ENCODE data around the gene TCF25.

The TCF25 gene

DNA sequence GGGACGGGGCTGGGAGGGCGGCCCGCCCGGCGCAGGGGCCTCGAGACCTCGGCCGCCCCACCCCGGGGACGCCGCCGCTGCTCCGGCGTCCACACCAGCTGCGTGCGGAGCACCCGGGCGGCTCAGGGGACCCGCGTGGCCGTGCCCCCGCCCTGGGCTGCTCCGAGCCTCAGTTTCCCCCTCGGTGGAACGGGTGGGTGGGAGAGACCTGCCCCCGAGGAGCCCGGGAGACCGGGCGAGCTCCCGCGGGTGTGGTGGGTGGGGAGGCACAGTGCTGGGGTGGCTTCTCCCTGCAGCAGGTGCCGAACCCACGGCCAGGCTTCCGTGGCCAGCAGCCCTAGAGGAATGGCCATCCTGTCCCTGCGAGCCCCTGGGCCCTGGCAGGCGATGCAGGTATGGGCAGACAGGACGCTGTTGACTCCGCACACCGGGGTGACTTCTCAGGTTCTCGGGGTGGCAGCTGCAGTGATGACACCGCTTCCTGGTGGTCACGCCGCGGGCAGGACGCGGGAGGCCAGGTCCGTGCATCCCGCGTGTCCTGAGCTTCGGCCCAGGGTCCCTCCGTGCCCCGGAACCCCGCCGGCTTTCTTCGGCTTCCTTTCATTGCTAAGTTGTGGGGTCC lies 75.8 kb downstream of the TCF25 start:
- DNase-seq: no peak

DNA sequence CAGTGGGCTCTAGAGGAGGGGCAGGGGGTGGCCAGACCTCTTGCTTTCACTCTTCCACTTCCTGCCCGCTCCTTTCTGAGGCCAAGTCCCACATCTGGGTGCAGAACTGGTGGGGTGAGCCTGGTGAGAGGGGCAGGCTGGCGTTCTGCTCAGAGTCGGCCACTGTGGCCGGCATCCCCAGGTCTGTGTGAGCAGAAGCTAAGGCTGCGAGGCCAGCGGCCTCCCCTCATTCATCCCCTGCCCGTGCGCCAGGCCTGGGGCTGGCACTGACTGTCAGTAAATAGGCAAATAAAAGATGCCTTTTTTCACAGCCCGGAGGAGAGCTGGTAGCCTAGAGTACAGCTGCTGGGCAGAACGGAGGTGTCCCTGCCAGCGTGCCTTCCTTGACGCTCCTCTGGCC lies 76.4 kb downstream of the TCF25 start:
- DNase-seq: no peak

DNA sequence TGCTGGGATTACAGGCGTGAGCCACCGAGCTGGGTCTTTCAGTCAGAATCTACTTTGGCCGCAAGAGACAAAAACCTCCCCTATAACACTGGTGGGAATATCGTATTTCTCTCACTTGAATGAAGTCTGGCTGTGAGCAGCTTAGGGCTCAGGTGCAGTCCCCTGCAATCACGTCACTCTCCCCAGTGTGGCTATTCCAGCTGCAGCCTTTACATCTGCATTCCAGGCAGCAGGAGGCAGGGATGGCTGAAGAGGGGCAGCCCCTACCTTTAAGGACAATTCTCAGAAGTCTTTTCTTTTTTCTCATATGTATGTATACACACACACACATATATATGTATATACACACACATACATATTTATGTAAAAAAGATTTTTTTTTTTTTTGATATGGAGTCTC lies 78.1 kb downstream of the TCF25 start:
- DNase-seq: no peak

DNA sequence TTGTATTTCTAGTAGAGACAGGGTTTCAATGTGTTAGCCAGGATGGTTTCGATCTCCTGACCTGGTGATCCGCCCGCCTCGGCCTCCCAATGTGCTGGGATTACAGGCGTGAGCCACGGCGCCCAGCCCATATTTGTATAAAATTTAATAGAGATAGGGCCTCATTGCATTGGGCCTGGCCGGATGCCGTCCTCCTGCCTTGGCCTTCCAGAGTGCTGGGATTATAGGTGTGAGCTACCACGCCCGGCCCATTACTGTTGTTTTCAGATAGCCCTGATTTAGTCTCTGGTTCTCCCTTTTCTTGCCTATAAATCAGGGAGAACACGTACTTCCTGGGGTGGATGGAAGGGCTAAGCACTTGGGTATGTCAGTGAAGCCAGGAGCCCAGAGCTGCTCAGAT lies 78.7 kb downstream of the TCF25 start:
- DNase-seq: no peak

DNA sequence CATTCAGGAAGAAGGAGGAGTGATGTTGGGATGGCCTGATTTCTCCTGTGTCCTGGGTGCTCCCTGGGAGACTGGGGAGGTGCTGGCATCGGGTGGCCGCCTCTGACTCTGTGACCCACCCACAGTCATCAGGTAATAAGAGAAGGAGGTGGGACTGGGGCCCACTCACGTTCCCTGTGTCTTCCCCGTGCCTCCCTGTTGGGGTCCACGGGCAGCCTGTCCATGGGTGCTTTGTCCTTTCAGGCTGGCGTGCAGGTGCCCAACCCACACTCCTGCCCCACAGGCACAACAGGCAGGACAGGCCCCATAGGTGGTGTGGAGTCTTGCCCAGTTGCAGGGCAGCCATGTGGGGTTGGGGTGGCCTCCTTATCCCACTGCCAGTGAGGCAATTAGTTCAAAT lies 79.2 kb downstream of the TCF25 start:
- no peak for DNase-seq

DNA sequence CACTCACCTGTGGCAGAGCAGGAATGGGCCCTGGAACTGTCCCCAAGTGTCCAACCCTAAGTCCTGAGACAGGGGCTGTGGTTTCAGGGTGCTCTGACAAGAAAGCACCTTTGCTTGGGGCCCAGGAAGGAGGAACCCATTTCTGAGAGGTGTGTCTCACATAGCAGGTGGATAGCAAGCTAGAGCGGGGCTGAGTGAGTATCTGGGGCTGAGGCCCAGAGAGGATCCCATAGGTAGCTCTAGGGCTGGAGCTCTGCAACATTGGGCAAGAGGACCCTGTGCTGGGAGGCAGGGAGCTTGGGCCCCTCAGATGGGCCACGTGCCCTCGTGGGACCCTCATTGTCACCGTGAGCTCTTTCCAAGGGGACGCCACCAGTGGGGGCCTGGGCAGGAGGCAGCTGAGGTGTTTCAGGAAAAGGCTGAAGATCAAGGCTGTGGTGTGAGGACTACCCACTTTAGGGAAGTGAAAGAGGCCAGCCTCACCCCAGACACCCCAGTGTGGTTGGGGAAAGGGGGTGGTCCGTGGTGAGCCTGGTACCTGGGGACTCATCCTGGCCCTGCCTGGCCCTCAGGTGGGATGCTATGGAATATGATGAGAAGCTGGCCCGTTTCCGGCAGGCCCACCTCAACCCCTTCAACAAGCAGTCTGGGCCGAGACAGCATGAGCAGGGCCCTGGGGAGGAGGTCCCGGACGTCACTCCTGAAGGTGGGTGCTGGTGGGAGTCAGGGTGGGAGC lies 80.4 kb downstream of the TCF25 start:
- no peak for DNase-seq

DNA sequence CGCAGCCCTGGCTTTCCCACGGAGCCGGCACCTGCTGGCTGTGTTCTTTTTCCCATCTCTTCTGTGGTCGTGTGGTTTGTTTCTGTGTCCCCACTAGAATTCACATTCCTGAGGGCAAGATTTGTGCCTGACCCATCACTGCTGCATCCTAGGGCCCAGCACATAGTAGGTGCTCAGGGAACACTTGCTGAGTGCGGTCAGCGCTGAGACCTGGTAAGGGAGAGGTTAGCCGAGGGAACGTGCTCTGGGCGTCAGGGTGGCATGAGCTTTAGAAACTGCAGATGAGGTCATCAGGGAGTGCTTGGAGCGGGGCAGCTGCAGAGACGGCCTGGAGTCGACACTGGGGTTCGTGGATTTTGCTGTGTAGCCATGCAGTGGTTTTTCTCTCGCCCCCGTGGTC lies 81.1 kb downstream of the TCF25 start:
- DNase-seq: no peak

DNA sequence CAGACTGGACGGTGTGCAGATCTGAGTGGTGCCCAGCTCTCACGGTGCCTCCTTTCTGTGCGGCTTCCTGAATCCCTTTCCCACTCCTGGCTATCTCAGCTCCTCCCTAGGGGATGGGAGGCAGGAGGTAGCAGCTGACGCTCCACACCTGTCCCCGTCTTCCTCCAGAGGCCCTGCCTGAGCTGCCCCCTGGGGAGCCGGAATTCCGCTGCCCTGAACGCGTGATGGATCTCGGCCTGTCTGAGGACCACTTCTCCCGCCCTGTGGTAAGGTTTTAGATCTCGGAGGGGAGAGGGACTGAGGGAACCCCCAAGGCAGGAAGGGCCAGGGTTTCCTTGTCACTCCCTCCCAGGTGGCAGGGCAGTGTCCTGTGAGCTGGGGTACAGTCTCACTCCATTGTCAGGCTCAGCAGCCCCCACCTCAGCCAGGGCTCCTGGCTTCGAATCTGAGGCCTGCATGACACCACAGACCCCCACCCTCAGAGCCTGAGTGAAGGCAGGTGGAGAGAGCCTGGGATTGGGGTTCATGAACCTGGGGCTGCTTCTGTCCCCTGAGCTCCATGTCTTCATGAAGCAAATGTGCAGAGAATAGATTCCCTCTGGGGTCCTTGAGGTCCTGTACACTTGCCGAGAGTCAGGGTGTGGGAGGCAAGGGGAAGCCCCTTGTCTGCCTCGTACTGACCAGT lies 81.8 kb downstream of the TCF25 start:
- no peak for DNase-seq

DNA sequence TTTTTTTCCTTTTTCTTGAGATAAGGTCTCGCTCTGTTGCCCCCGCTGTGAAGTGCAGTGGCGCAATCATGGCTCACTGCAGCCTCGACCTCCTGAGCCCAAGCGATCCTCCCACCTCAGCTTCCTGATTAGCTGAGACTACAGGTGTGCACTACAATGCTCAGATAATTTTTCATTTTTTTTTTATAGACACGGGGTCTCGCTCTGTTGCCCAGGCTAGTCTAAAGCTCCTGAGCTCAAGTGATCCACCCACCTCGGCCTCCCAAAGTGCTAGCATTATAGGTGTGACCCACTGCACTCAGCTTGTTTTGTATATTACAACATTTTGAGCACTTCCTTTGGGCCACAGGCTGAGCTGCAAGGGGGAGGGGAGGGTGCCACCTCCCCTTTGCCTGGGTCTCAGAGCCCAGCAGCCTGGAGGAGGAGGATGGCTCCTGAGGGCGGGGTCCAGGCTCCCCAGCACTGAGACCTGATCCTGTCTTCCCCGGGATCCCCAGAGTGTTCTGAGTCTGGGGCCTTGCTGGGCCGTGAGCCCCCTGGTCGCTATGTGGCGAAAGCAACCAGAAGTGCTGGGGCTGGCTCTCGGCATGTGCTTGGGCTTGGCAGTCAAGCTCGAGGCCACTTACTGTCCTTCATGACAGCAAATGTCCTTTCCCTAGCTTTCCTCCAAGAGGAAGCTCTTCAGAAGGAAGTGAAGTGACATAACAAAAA lies 83.3 kb downstream of the TCF25 start:
- no peak for DNase-seq

DNA sequence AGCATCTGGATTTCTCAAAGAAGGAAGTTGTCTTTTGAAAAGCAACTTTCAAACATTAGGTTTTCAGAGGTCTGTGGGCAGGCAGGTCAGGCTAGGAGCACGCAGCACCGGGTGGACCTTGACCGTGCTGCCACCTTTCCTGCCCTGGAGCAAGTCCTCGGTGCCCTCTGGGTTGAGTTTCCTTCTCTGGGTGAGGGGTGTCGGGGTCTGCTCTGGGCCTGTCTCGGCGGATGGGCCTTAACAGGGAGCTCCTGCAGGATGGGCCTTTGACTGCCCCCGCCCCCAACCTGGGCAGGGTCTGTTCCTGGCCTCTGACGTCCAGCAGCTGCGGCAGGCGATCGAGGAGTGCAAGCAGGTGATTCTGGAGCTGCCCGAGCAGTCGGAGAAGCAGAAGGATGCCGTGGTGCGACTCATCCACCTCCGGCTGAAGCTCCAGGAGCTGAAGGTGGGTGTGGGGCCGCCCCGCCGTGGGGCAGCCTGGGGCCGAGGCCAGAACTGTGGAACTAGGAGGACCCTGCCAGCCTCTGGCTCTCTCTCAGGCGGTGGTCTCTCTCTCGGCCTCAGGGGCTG lies 83.9 kb downstream of the TCF25 start:
- no peak for DNase-seq

DNA sequence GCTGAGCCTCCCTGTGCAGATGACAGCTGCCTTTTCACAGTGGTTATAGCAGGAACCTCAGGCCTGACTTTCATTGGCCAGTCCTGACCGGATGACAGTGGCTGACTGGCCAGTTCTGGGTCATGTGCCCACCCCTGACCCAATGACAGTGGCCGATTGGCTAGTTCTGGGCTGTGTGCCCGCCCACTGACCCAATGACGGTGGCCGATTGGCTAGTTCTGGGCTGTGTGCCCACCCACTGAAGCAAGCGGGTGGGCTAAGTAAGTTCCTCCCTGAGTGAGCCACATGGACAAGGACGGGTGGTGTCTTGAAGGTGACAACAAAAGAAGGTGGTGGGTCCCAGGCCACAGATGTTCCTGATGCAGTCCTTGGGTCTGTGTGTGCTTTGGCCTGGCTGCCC lies 84.7 kb downstream of the TCF25 start:
- DNase-seq: no peak

DNA sequence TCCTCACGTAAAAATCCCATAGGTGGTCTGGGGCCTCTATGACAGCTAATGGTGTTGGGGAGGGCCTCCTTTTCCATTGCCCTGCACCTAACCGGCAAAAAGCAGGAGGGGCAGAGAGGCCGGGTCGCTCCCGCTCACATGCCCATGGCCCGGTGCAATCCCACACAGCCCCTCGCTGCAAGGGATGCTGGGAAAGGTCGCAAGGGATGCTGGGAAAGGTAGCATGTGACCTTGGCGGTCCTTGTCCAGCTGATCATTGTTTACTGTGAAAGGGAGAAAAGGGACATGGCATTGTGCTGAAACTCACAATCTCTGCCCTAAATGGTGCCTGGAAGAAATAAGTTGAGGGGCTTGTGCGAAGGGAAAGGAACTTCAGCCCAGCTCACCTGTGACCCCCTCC lies 85.2 kb downstream of the TCF25 start:
- DNase-seq: no peak

DNA sequence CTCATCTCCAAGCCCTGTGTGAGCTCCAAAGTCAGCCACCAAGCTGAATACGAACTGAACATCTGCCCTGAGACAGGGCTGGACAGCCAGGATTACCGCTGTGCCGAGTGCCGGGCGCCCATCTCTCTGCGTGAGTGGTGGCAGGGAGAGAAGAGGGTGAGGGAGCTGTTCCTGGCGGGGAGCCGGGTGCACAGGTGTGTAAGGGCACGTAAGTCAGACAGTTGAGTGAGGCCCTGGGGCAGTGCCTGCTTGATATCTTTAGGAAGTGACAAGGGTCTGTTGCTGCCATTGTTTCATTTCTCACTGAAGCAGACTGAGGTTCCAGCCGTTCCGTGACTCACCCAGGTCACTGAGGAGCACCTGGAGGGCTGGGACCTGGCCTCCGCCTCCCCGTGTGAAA lies 87.6 kb downstream of the TCF25 start:
- no peak for DNase-seq

All from left hindlimb (tissue), 1 donor.